EH (cell line): ENCODE measurements around the gene HERPUD1.
"Not testable (repeated sequence)": the region's sequence is repeated elsewhere in the genome, so short reads cannot be mapped to it uniquely, and the experiment has no call there.

Experiments
- DNase-seq: peaks from one replicate; pipeline ENCODE4 v3.0.0-alpha.2; 2015; ENCODE audit warnings: low read depth

Gene HERPUD1

GRCh38 chr16:56934599-56935145 lies 2.7 kb downstream of the HERPUD1 start:
- DNase-seq = not testable (repeated sequence)

- no peak for DNase-seq
Measured at GRCh38 chr16:56935201-56935600, 3.3 kb downstream of the HERPUD1 start.

DNA sequence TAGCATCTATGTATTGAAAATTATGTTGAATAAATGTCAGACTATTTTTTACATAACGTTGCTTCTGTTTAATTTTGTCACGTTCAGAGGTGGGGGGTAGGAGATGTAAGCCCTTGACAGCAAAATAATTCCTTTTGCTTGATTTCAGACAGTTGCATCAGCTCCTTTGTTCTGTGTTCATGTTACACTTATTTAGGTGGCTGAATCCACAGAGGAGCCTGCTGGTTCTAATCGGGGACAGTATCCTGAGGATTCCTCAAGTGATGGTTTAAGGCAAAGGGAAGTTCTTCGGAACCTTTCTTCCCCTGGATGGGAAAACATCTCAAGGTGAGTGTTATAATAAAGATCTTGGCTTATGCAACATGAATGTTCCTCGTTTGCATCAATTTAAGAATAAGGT lies 4.5 kb downstream of the HERPUD1 start:
- DNase-seq = peak; percentile 55

- DNase-seq = no peak
Measured at GRCh38 chr16:56936950-56937349, 5.0 kb downstream of the HERPUD1 start.

DNA sequence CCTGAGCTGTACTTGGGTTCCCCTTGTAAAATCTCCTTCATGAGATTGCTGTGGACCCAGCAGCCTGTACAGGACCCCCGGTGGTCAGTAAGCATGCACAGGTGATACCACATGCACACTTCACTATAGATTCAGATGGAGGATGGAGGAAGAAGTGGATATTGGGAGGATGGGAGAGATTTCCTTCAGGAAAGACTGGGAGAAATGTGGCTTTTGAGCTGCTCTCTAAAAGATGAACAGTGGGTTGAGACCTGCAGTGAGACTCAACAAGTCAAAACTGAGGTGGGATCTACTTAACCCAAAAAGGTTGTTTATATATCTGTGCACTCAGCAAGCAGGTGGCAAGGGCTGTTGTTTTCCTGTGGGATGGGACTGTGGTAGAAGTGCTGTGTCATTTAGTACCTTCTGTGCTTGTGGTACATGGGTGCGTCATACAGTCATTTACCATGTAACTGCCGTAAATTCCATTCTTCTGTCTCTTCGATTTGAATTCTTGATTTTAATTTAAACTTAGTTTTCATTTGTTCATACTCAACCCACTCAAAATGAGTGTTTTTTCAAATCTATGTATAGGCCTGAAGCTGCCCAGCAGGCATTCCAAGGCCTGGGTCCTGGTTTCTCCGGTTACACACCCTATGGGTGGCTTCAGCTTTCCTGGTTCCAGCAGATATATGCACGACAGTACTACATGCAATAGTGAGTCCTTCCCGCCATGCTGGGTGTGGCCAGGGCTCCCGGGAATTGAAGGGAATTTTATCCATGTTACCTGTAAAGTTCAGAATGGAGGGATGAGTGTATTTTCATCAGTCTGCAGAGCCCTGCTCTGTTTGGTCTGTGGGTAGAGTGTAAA lies 6.9 kb downstream of the HERPUD1 start:
- no peak for DNase-seq

- no peak for DNase-seq
Measured at GRCh38 chr16:56939801-56940200, 7.9 kb downstream of the HERPUD1 start.

DNA sequence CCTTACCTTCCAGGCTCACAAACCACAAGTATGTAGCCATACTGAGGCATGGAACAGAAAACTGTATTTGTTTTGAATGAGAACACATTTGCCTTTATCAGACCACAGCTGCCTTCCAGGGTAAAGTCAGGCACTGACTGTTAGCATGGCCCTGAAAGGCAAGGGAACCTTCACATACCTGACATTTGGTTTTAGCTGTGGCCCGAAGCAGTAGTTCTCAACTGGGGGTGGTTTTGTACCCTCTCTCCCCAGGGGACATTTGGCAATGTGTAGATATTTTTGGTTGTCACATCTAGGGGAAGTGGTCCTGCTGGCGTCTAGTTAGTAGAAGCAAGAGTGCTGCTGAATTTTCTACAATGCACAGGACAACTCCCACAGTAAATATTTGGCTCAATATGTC lies 9.2 kb downstream of the HERPUD1 start:
- no peak for DNase-seq

DNA sequence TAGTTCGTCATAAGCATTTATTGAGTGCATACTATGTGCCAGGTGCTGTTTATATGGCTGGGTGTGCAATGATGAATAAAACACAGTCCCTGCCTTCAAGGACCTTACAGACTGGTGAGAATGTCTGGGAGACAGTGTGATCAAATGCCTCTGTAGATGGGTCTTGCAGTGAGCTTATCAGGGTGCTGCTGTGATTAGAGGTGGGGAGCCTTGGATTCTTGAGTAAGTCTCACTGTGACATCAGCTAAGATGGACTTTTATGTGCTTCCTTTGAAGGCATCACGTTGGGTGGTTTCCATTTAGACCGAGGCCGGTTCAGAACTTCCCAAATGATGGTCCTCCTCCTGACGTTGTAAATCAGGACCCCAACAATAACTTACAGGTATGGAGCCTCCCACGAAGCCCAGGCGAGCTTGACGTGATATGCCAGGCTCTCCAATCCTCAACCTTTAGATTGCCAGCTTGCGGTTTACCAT lies 10.0 kb downstream of the HERPUD1 start:
- DNase-seq = no peak

DNA sequence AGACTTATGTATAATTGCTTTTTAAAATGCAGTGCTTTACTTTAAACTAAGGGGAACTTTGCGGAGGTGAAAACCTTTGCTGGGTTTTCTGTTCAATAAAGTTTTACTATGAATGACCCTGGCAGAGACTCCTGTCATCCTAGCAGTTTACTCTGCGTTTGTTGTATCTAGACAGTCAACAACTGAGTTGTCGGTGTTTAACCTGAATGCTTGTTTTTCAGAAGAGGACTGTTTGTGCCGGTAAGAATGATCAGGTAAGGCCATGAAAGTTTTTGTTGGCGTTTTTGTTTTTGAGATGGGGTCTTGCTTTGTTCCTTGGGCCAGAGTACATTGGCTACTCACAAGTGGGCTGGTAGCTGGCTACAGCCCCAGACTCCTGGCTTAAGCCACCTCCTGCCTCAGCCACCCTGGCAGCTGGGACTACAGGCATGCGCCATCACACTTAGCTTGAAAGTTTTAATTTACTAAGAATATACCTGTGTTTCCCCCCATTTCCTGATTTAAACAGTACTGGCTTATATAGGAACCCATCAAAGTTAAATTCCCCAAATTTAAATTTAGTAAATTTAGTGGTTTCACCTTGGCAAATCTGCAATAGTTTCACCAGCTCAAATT lies 11.9 kb downstream of the HERPUD1 start:
- DNase-seq = no peak

GRCh38 chr16:56944954-56945839 lies 13.3 kb downstream of the HERPUD1 start:
- DNase-seq = peak; percentile 53

DNA sequence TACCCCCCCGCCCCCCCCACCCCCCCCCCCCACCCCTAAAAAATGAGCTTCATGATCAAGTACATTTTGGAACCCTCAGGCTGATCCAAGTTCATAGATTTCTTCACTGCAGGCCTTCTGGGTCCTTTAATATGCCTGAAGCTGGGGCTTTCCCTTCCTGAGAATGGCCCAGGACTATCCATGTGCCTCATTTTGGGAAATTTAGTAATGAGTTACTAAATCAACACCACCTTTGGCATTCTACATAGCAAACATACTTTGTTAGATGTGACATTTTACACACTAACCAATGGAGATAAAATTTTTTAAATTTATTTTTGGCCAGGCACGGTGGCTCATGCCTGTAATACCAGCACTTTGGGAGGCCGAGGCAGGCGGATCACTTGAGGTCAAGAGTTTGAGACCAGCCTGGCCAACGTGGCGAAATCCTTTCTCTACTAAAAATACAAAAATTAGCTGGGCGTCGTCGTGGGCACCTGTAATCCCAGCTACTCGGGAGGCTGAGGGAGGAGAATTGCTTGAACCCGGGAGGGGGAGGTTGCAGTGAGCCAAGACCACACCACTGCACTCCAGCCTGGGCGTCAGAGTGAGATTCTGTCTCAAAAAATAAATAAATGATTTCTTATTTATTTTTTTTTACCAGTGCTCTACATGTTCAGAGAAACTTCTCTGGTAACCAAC lies 14.0 kb downstream of the HERPUD1 start:
- DNase-seq = peak; percentile 48

GRCh38 chr16:56946767-56947603 lies 15.0 kb downstream of the HERPUD1 start:
- peak; percentile 44 for DNase-seq

DNA sequence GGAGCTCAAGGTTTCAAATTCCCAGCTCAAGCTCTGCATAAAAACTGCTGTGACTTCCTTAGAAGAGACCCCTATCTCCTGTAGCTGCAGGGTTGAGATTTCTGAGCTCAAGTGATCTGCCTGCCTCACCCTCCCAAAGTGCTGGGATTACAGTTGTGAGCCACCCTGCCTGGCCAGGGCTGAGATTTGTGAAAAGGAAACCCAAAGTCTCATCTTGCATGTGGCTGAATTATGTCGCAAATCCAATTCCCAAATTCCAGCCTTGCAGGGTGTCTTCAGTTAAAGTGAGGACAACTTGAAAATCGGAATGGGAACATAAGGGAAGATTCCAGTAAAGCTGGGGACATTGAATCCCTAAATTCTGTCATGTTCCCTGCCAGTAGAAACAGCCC lies 15.7 kb downstream of the HERPUD1 start:
- peak; percentile 34 for DNase-seq

DNA sequence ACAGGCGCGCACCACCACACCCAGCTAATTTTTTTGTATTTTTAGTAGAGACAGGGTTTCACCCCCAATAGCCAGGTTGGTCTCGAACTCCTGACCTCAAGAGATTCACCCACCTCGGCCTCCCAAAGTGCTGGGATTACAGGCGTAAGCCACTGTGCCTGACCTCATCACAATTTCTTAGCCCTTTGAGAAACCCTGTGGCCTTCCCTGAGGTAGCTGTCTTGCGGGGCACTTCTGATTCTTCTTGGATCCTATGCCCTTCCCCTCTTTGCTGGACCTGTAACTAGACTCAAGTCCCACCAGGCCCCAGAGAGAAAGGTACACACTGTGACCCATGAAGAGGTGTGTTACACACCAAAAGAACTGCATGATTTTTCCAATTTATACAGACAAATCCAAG lies 16.3 kb downstream of the HERPUD1 start:
- DNase-seq = no peak

GRCh38 chr16:56950051-56950450 lies 18.1 kb downstream of the HERPUD1 start:
- no peak for DNase-seq

- no peak for DNase-seq
Measured at GRCh38 chr16:56950455-56950854, 18.5 kb downstream of the HERPUD1 start.

GRCh38 chr16:56950881-56951771 lies 19.2 kb downstream of the HERPUD1 start:
- DNase-seq = peak; percentile 64

GRCh38 chr16:56953006-56953405 lies 21.1 kb downstream of the HERPUD1 start:
- DNase-seq = no peak

DNA sequence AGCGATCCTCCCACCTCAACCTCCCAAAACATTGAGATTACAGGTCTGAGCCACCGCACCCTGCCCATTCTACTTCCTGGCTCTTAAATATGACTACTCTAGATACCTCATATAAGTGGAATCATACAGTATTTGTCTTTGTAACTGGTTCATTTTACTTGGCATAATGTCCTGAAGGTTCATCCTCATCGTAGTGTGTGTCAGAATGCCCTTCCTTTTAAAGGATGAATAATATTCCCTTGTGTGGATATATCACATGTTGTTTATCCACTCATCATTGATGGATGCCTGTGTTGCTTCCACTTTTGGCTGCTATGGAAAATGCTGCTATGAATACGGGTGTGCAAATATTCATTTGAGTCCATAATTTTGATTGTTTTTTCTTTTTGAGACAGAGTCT lies 24.1 kb downstream of the HERPUD1 start:
- DNase-seq = no peak

DNA sequence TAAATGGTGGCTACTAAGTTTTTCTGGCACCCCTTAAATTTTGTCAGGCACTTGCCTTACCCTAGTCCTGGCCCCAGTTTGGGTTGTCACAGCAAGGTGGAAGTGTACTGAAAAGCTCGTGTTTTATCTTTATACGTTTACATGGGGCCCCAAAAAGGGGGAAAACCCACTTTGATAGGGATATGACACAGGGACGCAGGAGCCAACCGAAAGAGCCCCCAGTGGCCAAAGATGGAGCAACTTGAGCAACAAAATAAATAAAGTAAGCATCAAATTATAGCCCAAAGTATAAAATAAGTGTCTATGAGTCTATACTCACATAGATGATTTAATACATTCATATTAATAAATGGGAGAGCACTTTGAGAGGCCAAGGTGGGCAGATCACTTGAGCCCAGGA lies 24.8 kb downstream of the HERPUD1 start:
- no peak for DNase-seq
